Activated naive CD4-positive, alpha-beta T cell treated with anti-CD3 and anti-CD28 coated beads, Interleukin-2, amount 10 ng/mL, durations not matched to agents 7 days and 5 days (primary cell): ENCODE results near the gene LIPM.

Source experiments
- CTCF ChIA-PET: fragments of 350-600 bp; sonication (Branson Sonifier 250); formaldehyde crosslinking; loops from one replicate; lab custom pipeline; 2021; ENCODE audit warnings: antibody characterized with exemption; lab: Charles Lee
- DNase-seq: peaks from one replicate; pipeline ENCODE4 v3.0.0-alpha.2; 2020
- H3K27ac Mint-ChIP-seq: one replicate; pipeline ENCODE4 v1.8.0; 2021; ENCODE audit warnings: mild to moderate bottlenecking, moderate library complexity, mixed read lengths
- H3K27me3 Mint-ChIP-seq: one replicate; pipeline ENCODE4 v1.8.0; 2021; ENCODE audit warnings: mild to moderate bottlenecking, mixed read lengths
- H3K36me3 Mint-ChIP-seq: one replicate; pipeline ENCODE4 v1.8.0; 2021; ENCODE audit warnings: mixed read lengths
- H3K4me1 Mint-ChIP-seq: one replicate; pipeline ENCODE4 v1.8.0; 2021; ENCODE audit warnings: mixed read lengths
- H3K4me3 Mint-ChIP-seq: one replicate; pipeline ENCODE4 v1.8.0; 2021; ENCODE audit warnings: mild to moderate bottlenecking, moderate library complexity, mixed read lengths
- H3K9me3 Mint-ChIP-seq: one replicate; pipeline ENCODE4 v1.8.0; 2021; ENCODE audit warnings: mixed read lengths

Gene LIPM, protein sequence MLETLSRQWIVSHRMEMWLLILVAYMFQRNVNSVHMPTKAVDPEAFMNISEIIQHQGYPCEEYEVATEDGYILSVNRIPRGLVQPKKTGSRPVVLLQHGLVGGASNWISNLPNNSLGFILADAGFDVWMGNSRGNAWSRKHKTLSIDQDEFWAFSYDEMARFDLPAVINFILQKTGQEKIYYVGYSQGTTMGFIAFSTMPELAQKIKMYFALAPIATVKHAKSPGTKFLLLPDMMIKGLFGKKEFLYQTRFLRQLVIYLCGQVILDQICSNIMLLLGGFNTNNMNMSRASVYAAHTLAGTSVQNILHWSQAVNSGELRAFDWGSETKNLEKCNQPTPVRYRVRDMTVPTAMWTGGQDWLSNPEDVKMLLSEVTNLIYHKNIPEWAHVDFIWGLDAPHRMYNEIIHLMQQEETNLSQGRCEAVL

DNA sequence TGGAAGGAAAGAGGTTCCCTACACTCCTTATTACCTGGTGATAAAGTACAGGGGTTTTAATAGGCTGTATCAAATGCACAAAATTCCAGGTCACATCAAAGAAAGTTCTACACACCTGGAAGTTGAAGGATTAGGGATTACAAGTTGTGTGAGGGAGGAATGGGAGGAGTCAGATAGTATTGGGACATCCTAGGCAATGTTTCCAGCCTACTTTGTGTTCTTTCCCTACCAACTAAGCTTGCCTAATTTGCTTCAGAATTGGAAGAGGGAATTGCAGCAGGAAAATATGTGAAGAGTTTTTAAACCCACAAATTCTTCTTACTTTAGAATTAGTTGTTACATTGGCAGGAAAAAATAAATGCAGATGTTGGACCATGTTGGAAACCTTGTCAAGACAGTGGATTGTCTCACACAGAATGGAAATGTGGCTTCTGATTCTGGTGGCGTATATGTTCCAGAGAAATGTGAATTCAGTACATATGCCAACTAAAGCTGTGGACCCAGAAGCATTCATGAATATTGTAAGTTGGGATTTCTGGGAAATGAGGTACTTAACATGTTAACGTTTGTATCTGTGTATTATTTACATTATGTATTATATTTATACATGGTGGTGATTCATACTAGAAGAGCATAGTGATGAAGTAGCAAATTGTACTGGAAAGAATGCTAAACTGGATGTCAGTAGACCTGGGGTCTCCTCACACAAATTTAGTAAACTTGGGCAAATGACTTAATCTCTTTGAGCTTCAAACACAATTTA lies at the start of gene LIPM:
TSS of gene LIPM (plus strand) at position 208 of the 763 bp plus-strand sequence. CDS start at position 375, 167 bp downstream.
- Mint-ChIP-seq H3K9me3 (no peaks in the 10 kb centered on the region), H3K4me1 (no peaks in the 10 kb centered on the region), H3K27me3 (peaks cover 22% of the 10 kb centered on the region), H3K36me3 (no peaks in the 10 kb centered on the region), H3K27ac (no peak within 1 kb of the TSS), H3K4me3 (no peak within 1 kb of the TSS)
- no peak for DNase-seq
- CTCF ChIA-PET: interaction anchor here (1.0 to 1.6 kb wide), 2 partner anchors 9 to 11 kb away, joined by 3 to 5 read pairs; no protein-coding TSS in a partner anchor

DNA sequence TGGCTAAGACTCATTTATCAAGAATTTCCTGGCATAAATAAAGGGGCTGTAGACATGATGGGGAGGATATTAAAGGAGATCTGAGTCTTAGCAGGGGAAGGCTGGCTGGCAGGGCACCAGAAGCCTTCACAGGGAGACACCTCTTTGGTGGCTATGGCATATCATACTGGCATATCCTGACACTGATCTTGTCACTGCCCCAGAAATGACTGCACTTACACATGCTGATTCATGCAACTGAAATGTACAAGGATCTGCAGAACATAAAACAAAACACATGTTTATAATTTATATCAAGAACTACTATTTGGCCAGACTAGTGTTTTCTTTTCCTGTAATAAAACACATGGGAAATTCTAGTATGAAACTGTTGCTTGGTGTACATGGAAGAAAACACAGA lies 48.2 kb upstream of the LIPM start:
- peaks cover 11% of the 10 kb centered on the region for H3K27me3 Mint-ChIP-seq
- H3K4me3 Mint-ChIP-seq: no peak overlapping the region
- H3K36me3 Mint-ChIP-seq: no peaks in the 10 kb centered on the region
- DNase-seq: no peak
- H3K4me1 Mint-ChIP-seq: peaks cover 4% of the 10 kb centered on the region
- CTCF ChIA-PET: no interaction called here
- H3K9me3 Mint-ChIP-seq: no peaks in the 10 kb centered on the region
- no peak overlapping the region for H3K27ac Mint-ChIP-seq

GRCh38 chr10:88755753-88756152 lies 46.8 kb upstream of the LIPM start:
- Mint-ChIP-seq H3K27ac (no peak overlapping the region), H3K4me3 (no peak overlapping the region), H3K9me3 (no peaks in the 10 kb centered on the region), H3K27me3 (peaks cover 16% of the 10 kb centered on the region), H3K36me3 (no peaks in the 10 kb centered on the region), H3K4me1 (peaks cover 9% of the 10 kb centered on the region)
- DNase-seq: no peak
- CTCF ChIA-PET: interaction anchor here (1.1 kb wide), 1 partner anchor 177 kb away, joined by 3 read pairs; no protein-coding TSS in a partner anchor

- H3K27ac Mint-ChIP-seq: no peak overlapping the region
- no peaks in the 10 kb centered on the region for H3K9me3 Mint-ChIP-seq
- CTCF ChIA-PET: no interaction called here
- no peak overlapping the region for H3K4me3 Mint-ChIP-seq
- no peak for DNase-seq
- H3K4me1 Mint-ChIP-seq: peaks cover 9% of the 10 kb centered on the region
- H3K36me3 Mint-ChIP-seq: no peaks in the 10 kb centered on the region
- peaks cover 16% of the 10 kb centered on the region for H3K27me3 Mint-ChIP-seq
These were observed 45.9 kb upstream of the LIPM start for GRCh38 chr10:88756660-88757059.

- CTCF ChIA-PET: interaction anchor here (1.2 to 1.7 kb wide), 2 partner anchors 31 to 177 kb away, joined by 5 read pairs; partner anchors contain the start of gene RNLS
- Mint-ChIP-seq H3K36me3 (no peaks in the 10 kb centered on the region), H3K27me3 (peaks cover 12% of the 10 kb centered on the region), H3K4me3 (no peak within 1 kb of the TSS), H3K4me1 (peaks cover 9% of the 10 kb centered on the region), H3K27ac (no peak within 1 kb of the TSS), H3K9me3 (no peaks in the 10 kb centered on the region)
- DNase-seq: no peak
These were observed 43.0 kb upstream of the LIPM start, which contains the start of gene LIPN for GRCh38 chr10:88759366-88760101. Gene LIPN, plus strand, starts transcription at chr10:88760020. Its CDS starts 1,386 bp downstream, at chr10:88761406.

- Mint-ChIP-seq H3K27ac (no peak overlapping the region), H3K4me3 (no peak overlapping the region), H3K9me3 (no peaks in the 10 kb centered on the region), H3K4me1 (peaks cover 5% of the 10 kb centered on the region), H3K36me3 (no peaks in the 10 kb centered on the region), H3K27me3 (peaks cover 10% of the 10 kb centered on the region)
- CTCF ChIA-PET: no interaction called here
- DNase-seq: no peak
These were observed 39.6 kb upstream of the LIPM start for GRCh38 chr10:88762906-88763305.

DNA sequence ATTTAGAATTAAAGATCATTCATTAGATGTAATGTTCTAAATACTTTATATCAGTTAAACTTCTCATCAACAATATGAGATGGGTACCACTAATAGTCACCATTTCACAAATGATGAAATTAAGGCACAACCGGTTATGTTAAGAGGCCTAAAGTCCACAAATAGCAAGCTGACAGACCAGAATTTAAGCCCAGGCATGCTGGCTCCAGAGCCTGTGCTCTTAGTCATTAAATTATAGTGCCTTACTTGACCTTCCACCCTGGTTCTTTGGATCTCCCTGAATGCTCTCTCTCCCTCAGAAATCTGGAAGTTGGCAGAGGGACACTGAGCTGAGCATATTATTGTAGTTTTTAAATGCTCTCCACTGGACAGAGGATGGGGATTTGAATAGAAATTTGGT lies 39.1 kb upstream of the LIPM start:
- H3K27me3 Mint-ChIP-seq: peaks cover 13% of the 10 kb centered on the region
- no peak for DNase-seq
- no peak overlapping the region for H3K27ac Mint-ChIP-seq
- H3K4me1 Mint-ChIP-seq: peaks cover 5% of the 10 kb centered on the region
- no peak overlapping the region for H3K4me3 Mint-ChIP-seq
- no peaks in the 10 kb centered on the region for H3K36me3 Mint-ChIP-seq
- CTCF ChIA-PET: no interaction called here
- H3K9me3 Mint-ChIP-seq: no peaks in the 10 kb centered on the region

DNA sequence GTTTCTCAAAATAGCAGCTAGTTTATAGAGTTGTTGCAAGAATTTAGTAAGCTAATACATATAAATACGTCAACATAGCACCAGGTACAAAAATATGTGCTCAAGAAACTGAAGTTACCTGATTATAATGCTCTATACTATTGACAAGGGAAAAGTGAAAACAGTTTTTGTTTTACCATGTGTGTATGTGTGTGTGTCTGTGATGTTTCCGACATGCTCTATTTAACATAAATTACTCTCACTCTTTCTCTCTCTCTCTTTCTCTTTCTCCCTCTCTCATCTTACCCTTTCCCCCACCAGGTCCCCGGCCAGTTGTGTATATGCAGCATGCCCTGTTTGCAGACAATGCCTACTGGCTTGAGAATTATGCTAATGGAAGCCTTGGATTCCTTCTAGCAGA lies 38.4 kb upstream of the LIPM start:
- H3K9me3 Mint-ChIP-seq: no peaks in the 10 kb centered on the region
- no peak overlapping the region for H3K4me3 Mint-ChIP-seq
- no peaks in the 10 kb centered on the region for H3K36me3 Mint-ChIP-seq
- peaks cover 5% of the 10 kb centered on the region for H3K4me1 Mint-ChIP-seq
- H3K27me3 Mint-ChIP-seq: peaks cover 13% of the 10 kb centered on the region
- CTCF ChIA-PET: no interaction called here
- no peak for DNase-seq
- no peak overlapping the region for H3K27ac Mint-ChIP-seq

DNA sequence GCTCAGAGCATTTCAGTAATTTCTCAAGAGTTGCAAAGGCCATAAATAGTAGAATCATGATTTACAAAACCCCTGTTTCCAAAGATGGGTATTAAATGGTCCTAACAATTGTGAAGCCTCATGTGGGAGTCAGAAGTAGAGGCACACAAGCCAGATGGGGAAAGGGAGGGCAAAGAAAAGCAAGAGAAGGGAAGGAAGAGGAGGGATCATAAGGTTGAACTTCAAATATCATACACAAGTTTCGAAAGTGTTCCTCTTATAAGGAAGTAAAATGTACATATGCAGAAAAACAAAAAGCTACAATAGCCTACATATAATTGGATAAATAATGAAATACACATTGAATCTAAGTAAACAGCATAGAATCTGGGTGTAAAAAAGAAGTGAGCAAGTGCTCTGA lies 36.7 kb upstream of the LIPM start:
- no peaks in the 10 kb centered on the region for H3K36me3 Mint-ChIP-seq
- no peak for DNase-seq
- H3K4me1 Mint-ChIP-seq: no peaks in the 10 kb centered on the region
- no peak overlapping the region for H3K27ac Mint-ChIP-seq
- H3K9me3 Mint-ChIP-seq: no peaks in the 10 kb centered on the region
- no peak overlapping the region for H3K4me3 Mint-ChIP-seq
- CTCF ChIA-PET: no interaction called here
- H3K27me3 Mint-ChIP-seq: peaks cover 8% of the 10 kb centered on the region

GRCh38 chr10:88769384-88769783 lies 33.1 kb upstream of the LIPM start:
- peaks cover 8% of the 10 kb centered on the region for H3K27me3 Mint-ChIP-seq
- no peaks in the 10 kb centered on the region for H3K36me3 Mint-ChIP-seq
- no peaks in the 10 kb centered on the region for H3K4me1 Mint-ChIP-seq
- H3K4me3 Mint-ChIP-seq: no peak overlapping the region
- H3K9me3 Mint-ChIP-seq: no peaks in the 10 kb centered on the region
- CTCF ChIA-PET: no interaction called here
- no peak overlapping the region for H3K27ac Mint-ChIP-seq
- no peak for DNase-seq

DNA sequence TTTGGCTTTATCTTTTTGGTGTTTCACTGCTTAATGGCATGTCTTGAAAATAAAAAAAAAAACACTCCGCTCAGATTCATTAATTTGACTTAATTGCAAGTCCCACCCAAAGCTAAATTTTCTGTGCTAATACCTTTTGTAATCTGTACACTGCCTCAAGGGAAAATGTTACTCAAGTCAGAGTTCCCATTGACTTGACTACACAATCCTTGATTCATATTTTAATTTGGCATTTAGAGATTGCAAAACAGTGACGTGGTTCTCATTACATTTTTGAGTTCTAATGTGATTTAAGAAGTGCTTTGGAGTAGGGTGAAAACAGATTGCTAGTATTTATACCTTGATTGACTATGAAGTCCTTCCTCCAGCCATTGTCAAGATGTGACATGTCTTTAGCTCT lies 21.3 kb upstream of the LIPM start:
- CTCF ChIA-PET: no interaction called here
- no peak for DNase-seq
- Mint-ChIP-seq H3K4me1 (no peaks in the 10 kb centered on the region), H3K27me3 (peaks cover 4% of the 10 kb centered on the region), H3K9me3 (no peaks in the 10 kb centered on the region), H3K36me3 (no peaks in the 10 kb centered on the region), H3K27ac (no peak overlapping the region), H3K4me3 (no peak overlapping the region)

- no peak for DNase-seq
- no peak overlapping the region for H3K27ac Mint-ChIP-seq
- H3K4me3 Mint-ChIP-seq: no peak overlapping the region
- H3K9me3 Mint-ChIP-seq: no peaks in the 10 kb centered on the region
- H3K4me1 Mint-ChIP-seq: no peaks in the 10 kb centered on the region
- no peaks in the 10 kb centered on the region for H3K36me3 Mint-ChIP-seq
- H3K27me3 Mint-ChIP-seq: no peaks in the 10 kb centered on the region
- CTCF ChIA-PET: no interaction called here
These were observed 20.3 kb upstream of the LIPM start for GRCh38 chr10:88782222-88782621.

GRCh38 chr10:88783724-88784123 lies 18.8 kb upstream of the LIPM start:
- CTCF ChIA-PET: no interaction called here
- H3K27ac Mint-ChIP-seq: no peak overlapping the region
- H3K4me3 Mint-ChIP-seq: no peak overlapping the region
- peaks cover 4% of the 10 kb centered on the region for H3K27me3 Mint-ChIP-seq
- no peak for DNase-seq
- no peaks in the 10 kb centered on the region for H3K9me3 Mint-ChIP-seq
- no peaks in the 10 kb centered on the region for H3K4me1 Mint-ChIP-seq
- no peaks in the 10 kb centered on the region for H3K36me3 Mint-ChIP-seq
